Astrocyte (in vitro differentiated cells and primary cell): ENCODE measurements around the gene PLD4. TPM values are rescaled to one million over a fixed set of nuclear protein-coding genes. Genes with fewer than 3 reads are reported as not detected.

ENCODE experiments used
- DNase-seq: peaks from one replicate; pipeline ENCODE4 v3.0.0-alpha.2; 2010; ENCODE audit warnings: low read depth
- FAIRE-seq: peaks from 2 replicates; lab custom pipeline; 2011; peaks lifted over from hg19 to GRCh38; lab: Jason Lieb, UNC
- H2AFZ ChIP-seq: 2 replicates; pipeline ENCODE4 v1.6.0; 2012; ENCODE audit warnings: low read depth, low read length, inconsistent platforms
- H3K27ac ChIP-seq: 2 replicates; pipeline ENCODE4 v1.5.1; 2011; ENCODE audit warnings: low read depth, low read length, inconsistent platforms
- H3K27me3 ChIP-seq: 2 replicates; pipeline ENCODE4 v1.6.0; 2011; ENCODE audit warnings: low read length, inconsistent platforms; ENCODE audit not compliant: insufficient read depth
- H3K36me3 ChIP-seq: 2 replicates; pipeline ENCODE4 v1.5.1; 2011; ENCODE audit warnings: low read length, inconsistent platforms; ENCODE audit not compliant: insufficient read depth
- H3K4me1 ChIP-seq: 2 replicates; pipeline ENCODE4 v1.5.1; 2011; ENCODE audit warnings: low read length, inconsistent platforms; ENCODE audit not compliant: insufficient read depth
- H3K4me2 ChIP-seq: 2 replicates; pipeline ENCODE4 v1.6.0; 2012; ENCODE audit warnings: low read length, inconsistent platforms
- H3K4me3 ChIP-seq: 2 replicates; pipeline ENCODE4 v1.5.1; 2011; ENCODE audit warnings: low read depth, mild to moderate bottlenecking, low read length, inconsistent platforms; ENCODE audit not compliant: insufficient read depth
- H3K79me2 ChIP-seq: 2 replicates; pipeline ENCODE4 v1.6.0; 2012; ENCODE audit warnings: mild to moderate bottlenecking, low read length, inconsistent platforms; ENCODE audit not compliant: insufficient read depth
- H3K9ac ChIP-seq: 2 replicates; pipeline ENCODE4 v1.6.0; 2012; ENCODE audit warnings: mild to moderate bottlenecking, low read length, inconsistent platforms
- H3K9me3 ChIP-seq: 2 replicates; pipeline ENCODE4 v1.5.1; 2012; ENCODE audit warnings: low read depth, mild to moderate bottlenecking, low read length, inconsistent platforms; ENCODE audit not compliant: insufficient read depth
- H4K20me1 ChIP-seq: 2 replicates; pipeline ENCODE4 v1.6.0; 2012; ENCODE audit warnings: low read length, inconsistent platforms; ENCODE audit not compliant: insufficient read depth
- H3K27ac Mint-ChIP-seq: one replicate; pipeline ENCODE4 v1.8.0; 2021; ENCODE audit warnings: mild to moderate bottlenecking, mixed read lengths; ENCODE audit not compliant: unreplicated experiment
- H3K27me3 Mint-ChIP-seq: one replicate; pipeline ENCODE4 v1.8.0; 2021; ENCODE audit warnings: low read depth, mixed read lengths; ENCODE audit not compliant: unreplicated experiment
- H3K36me3 Mint-ChIP-seq: one replicate; pipeline ENCODE4 v1.8.0; 2021; ENCODE audit warnings: low read depth, mixed read lengths; ENCODE audit not compliant: unreplicated experiment
- H3K4me1 Mint-ChIP-seq: one replicate; pipeline ENCODE4 v1.8.0; 2021; ENCODE audit warnings: low read depth, mixed read lengths; ENCODE audit not compliant: unreplicated experiment
- H3K4me3 Mint-ChIP-seq: one replicate; pipeline ENCODE4 v1.8.0; 2021; ENCODE audit warnings: mild to moderate bottlenecking, moderate library complexity, mixed read lengths; ENCODE audit not compliant: unreplicated experiment
- H3K9me3 Mint-ChIP-seq: one replicate; pipeline ENCODE4 v1.8.0; 2021; ENCODE audit warnings: mild to moderate bottlenecking, mixed read lengths; ENCODE audit not compliant: unreplicated experiment
- EZH2 ChIP-seq: IDR thresholded peaks from 2 replicates; pipeline ENCODE4 v1.6.1; 2012; ENCODE audit warnings: mild to moderate bottlenecking, low read length, inconsistent platforms; ENCODE audit not compliant: insufficient read depth
- total RNA-seq: library from RNA; stranded (reverse); gene quantifications from 2 replicates; pipeline ENCODE4 v1.2.1, GENCODE V29; 2021
- TF ChIP-seq, protein P1 (sequence below): IDR thresholded peaks from 2 replicates; pipeline ENCODE4 v1.5.1; 2011; ENCODE audit warnings: low read depth, mild to moderate bottlenecking, inconsistent platforms, low read length, moderate library complexity; ENCODE audit not compliant: insufficient read depth

Gene PLD4
- total RNA-seq, 1 donor from 2014 or later = 0.14 TPM

DNA sequence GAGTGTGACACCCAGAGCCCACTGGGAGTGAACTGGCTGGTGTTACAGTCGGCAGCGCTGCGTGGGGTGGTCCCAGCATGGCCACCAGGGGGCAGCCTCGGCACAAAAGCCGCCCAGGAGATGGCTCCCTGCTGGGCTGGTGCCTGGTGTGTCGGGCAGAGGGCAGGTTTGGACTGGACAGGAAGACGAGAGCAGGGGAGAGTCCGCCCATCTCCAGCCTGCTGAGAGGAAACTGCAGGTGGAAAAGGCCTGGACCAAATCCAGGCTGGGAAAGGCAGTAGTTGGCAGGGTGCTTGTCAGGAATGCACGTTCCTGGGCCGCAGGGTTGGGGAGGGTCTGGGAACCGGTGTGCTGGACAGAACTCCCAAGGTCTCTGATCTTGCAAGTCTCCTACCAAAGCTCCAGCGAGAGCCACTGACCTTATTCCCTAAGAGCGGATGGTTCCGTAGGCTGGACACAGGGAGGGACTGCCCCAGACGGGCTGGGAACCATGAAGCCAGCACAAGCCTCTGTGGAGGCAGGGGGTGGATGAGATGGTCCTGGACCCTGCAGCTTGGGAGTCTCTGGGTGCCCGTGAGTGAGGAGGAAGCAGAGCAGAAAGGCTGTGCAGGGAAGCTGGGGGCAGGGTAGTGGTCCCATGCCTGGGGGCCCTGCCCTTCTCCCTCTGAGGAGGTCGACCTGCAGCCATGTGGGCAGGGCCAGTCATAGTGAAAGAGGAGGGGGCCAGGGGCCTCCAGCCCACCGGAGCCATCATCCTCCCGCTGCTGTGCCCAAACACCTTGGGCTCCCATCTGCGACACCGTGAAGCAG is 51.7 kb downstream of the PLD4 start:
- Histone ChIP-seq H3K79me2 (peaks cover 14% of the 10 kb centered on the region), H3K27ac (no peak overlapping the region), H3K4me3 (no peak overlapping the region), H2AFZ (no peak overlapping the region), H3K9me3 (no peaks in the 10 kb centered on the region), H3K4me1 (peaks cover 62% of the 10 kb centered on the region), H3K4me2 (peak overlapping the region; percentile 24), H3K36me3 (no peaks in the 10 kb centered on the region), H3K27me3 (no peaks in the 10 kb centered on the region), H4K20me1 (peaks cover 16% of the 10 kb centered on the region), H3K9ac (no peak overlapping the region)
- peaks cover 8% of the 10 kb centered on the region for H3K4me1 Mint-ChIP-seq
- no peak for FAIRE-seq
- no peak overlapping the region for H3K27ac Mint-ChIP-seq
- peak; percentile 25 for DNase-seq
- no peaks in the 10 kb centered on the region for H3K9me3 Mint-ChIP-seq
- peaks cover 26% of the 10 kb centered on the region for H3K27me3 Mint-ChIP-seq
- H3K36me3 Mint-ChIP-seq = no peaks in the 10 kb centered on the region
- TF ChIP-seq, protein P1, sequence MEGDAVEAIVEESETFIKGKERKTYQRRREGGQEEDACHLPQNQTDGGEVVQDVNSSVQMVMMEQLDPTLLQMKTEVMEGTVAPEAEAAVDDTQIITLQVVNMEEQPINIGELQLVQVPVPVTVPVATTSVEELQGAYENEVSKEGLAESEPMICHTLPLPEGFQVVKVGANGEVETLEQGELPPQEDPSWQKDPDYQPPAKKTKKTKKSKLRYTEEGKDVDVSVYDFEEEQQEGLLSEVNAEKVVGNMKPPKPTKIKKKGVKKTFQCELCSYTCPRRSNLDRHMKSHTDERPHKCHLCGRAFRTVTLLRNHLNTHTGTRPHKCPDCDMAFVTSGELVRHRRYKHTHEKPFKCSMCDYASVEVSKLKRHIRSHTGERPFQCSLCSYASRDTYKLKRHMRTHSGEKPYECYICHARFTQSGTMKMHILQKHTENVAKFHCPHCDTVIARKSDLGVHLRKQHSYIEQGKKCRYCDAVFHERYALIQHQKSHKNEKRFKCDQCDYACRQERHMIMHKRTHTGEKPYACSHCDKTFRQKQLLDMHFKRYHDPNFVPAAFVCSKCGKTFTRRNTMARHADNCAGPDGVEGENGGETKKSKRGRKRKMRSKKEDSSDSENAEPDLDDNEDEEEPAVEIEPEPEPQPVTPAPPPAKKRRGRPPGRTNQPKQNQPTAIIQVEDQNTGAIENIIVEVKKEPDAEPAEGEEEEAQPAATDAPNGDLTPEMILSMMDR = peak; percentile 68
- no peak for TF ChIP-seq EZH2
- H3K4me3 Mint-ChIP-seq = peak overlapping the region; percentile 62

GRCh38 chr14:104977008-104977680 is 52.5 kb downstream of the PLD4 start:
- DNase-seq (no peak), FAIRE-seq (no peak)
- H3K9ac ChIP-seq = peak overlapping the region; percentile 76
- H3K4me1 Mint-ChIP-seq = peaks cover 6% of the 10 kb centered on the region
- H3K79me2 ChIP-seq = peaks cover 14% of the 10 kb centered on the region
- no peak overlapping the region for H3K27ac Mint-ChIP-seq
- peak overlapping the region; percentile 87 for H2AFZ ChIP-seq
- peaks cover 54% of the 10 kb centered on the region for H3K4me1 ChIP-seq
- peak overlapping the region; percentile 98 for H3K4me2 ChIP-seq
- H3K9me3 Mint-ChIP-seq = no peaks in the 10 kb centered on the region
- H3K27me3 ChIP-seq = no peaks in the 10 kb centered on the region
- H4K20me1 ChIP-seq = peaks cover 16% of the 10 kb centered on the region
- peak overlapping the region; percentile 88 for H3K4me3 Mint-ChIP-seq
- H3K36me3 Mint-ChIP-seq = no peaks in the 10 kb centered on the region
- no peak overlapping the region for H3K27ac ChIP-seq
- peak overlapping the region; percentile 60 for H3K4me3 ChIP-seq
- H3K36me3 ChIP-seq = no peaks in the 10 kb centered on the region
- peaks cover 26% of the 10 kb centered on the region for H3K27me3 Mint-ChIP-seq
- no peaks in the 10 kb centered on the region for H3K9me3 ChIP-seq
- TF ChIP-seq, protein P1 = no peak
- TF ChIP-seq EZH2 = no peak
